GM12878 (cell line): Measurements from ENCODE around the gene TMC2. TPM values are rescaled to one million over a fixed set of nuclear protein-coding genes. Genes with fewer than 3 reads are reported as not detected.

Source experiments
- BACH1 ChIP-seq: fragments of 450-650 bp; IDR thresholded peaks from 2 replicates; pipeline ENCODE4 v1.6.1; 2017; ENCODE audit warnings: mild to moderate bottlenecking, borderline replicate concordance
- CEBPB ChIP-seq, 2 experiments: fragments of 150-350 bp in 1 of 2; IDR thresholded peaks; 2 replicates each; pipeline ENCODE4 v1.6.1; 2012 to 2014; ENCODE audit warnings: low read depth in 2 of 2, low read length in 2 of 2, borderline replicate concordance in 1 of 2, inconsistent platforms in 1 of 2
- CHD2 ChIP-seq: IDR thresholded peaks from 2 replicates; pipeline ENCODE4 v1.6.1; 2011; ENCODE audit warnings: low read depth, low read length, improper control_type of control experiment, borderline replicate concordance
- FOXK2 ChIP-seq: fragments of 450-650 bp; IDR thresholded peaks from 2 replicates; pipeline ENCODE4 v1.6.1; 2017; ENCODE audit warnings: mild to moderate bottlenecking, moderate library complexity
- IKZF2 ChIP-seq, 2 experiments: fragments of 450-650 bp; IDR thresholded peaks; 2 replicates each; pipeline ENCODE4 v1.6.1; 2017; ENCODE audit warnings: mild to moderate bottlenecking in 2 of 2, moderate library complexity in 2 of 2
- KAT2A ChIP-seq: conservative IDR thresholded peaks from 2 replicates; pipeline ENCODE4 v1.6.1; 2011; ENCODE audit warnings: low read depth, low read length; ENCODE audit not compliant: control insufficient read depth
- MEF2A ChIP-seq: IDR thresholded peaks from 2 replicates; pipeline ENCODE4 v1.6.1; 2011; ENCODE audit warnings: low read depth, mild to moderate bottlenecking, low read length, moderate library complexity; ENCODE audit not compliant: insufficient read depth
- NKRF ChIP-seq: fragments of 450-650 bp; conservative IDR thresholded peaks from 2 replicates; pipeline ENCODE4 v1.6.1; 2017; ENCODE audit warnings: mild to moderate bottlenecking, moderate library complexity
- RBBP5 ChIP-seq: fragments of 200-600 bp; sonication (generic); conservative IDR thresholded peaks from 2 replicates; pipeline ENCODE4 v1.6.1; 2016
- SIX5 ChIP-seq: IDR thresholded peaks from 2 replicates; pipeline ENCODE4 v1.6.1; 2011; ENCODE audit warnings: mild to moderate bottlenecking, low read depth, low read length, moderate library complexity; ENCODE audit not compliant: severe bottlenecking
- SPI1 ChIP-seq: IDR thresholded peaks from 2 replicates; pipeline ENCODE4 v1.6.1; 2011; ENCODE audit warnings: low read depth, mild to moderate bottlenecking, low read length, moderate library complexity, borderline replicate concordance; ENCODE audit not compliant: insufficient read depth
- SUZ12 ChIP-seq: fragments of 200-600 bp; sonication (generic); IDR thresholded peaks from one replicate; pipeline ENCODE4 v1.6.1; 2018; ENCODE audit warnings: antibody characterized with exemption, mild to moderate bottlenecking; ENCODE audit not compliant: unreplicated experiment
- YBX1 ChIP-seq: fragments of 450-650 bp; IDR thresholded peaks from 2 replicates; pipeline ENCODE4 v1.6.1; 2016; ENCODE audit warnings: antibody characterized with exemption
- ZBTB4 ChIP-seq: fragments of 450-650 bp; formaldehyde crosslinking; IDR thresholded peaks from 2 replicates; pipeline ENCODE4 v1.4.0; 2022; ENCODE audit warnings: mild to moderate bottlenecking, moderate library complexity
- ZBTB40 ChIP-seq: fragments of 450-650 bp; IDR thresholded peaks from 2 replicates; pipeline ENCODE4 v1.6.1; 2016; ENCODE audit warnings: mild to moderate bottlenecking, moderate library complexity, borderline replicate concordance
- polyA plus RNA-seq, 11 experiments: library from polyadenylated mRNA; depleted of rRNA in 4 of 11; unstranded in 6 of 11; stranded (reverse) in 5 of 11; fragments of >200 nt; fragmentation: Nextera tagmentation in 4 of 11; fragmentation: Illumina TruSeq in 1 of 11; extraction: Ambion mirVana in 4 of 11; extraction: Trizol in 1 of 11; gene quantifications; 1 replicate in 1 of 11; 2 replicates in 10 of 11; pipeline versions ENCODE4 v1.2.1 to v1.2.3, GENCODE V29; 2011 to 2016; ENCODE audit warnings: inconsistent platforms in 2 of 11, missing spikeins in 2 of 11, low read depth in 1 of 11
- total RNA-seq, 4 experiments: library from RNA; depleted of rRNA in 3 of 4; stranded (reverse); fragments of >200 nt in 3 of 4; fragmentation: Illumina TruSeq in 1 of 4; extraction: Trizol in 1 of 4; gene quantifications; 2 replicates each; pipeline versions ENCODE4 v1.2.1 to v1.2.3, GENCODE V29; 2013 to 2021

The TMC2 gene
- total and polyA plus RNA-seq, 10 of the 15 experiments (the other 5 are each of a cell fraction or from before 2014, with no cell fraction given): 0.08 TPM; not detected in 9

- TF ChIP-seq CHD2: 0 out of 2 replicates have a peak, but pooled peaks have one; percentile 23
- TF ChIP-seq RBBP5: no peak
- TF ChIP-seq SPI1: no peak
- no peak for TF ChIP-seq CEBPB (IDR thresholded peaks at IDR 0.05; ENCODE audit: borderline replicate concordance in 1 of 2, low read depth in 2 of 2, low read length in 2 of 2)
- no peak for TF ChIP-seq SUZ12
- TF ChIP-seq KAT2A: no peak
- peak; percentile 72 for TF ChIP-seq NKRF
- peak; percentile 95 for TF ChIP-seq FOXK2
- no peak for TF ChIP-seq ZBTB40
- TF ChIP-seq SIX5: peak; percentile 59
- TF ChIP-seq BACH1: peak; percentile 88
- no peak for TF ChIP-seq MEF2A
- no peak for TF ChIP-seq YBX1
- TF ChIP-seq ZBTB4: no peak
- peak in 1 of 2 experiments; percentile 27; a peak in 1 of 4 replicates for TF ChIP-seq IKZF2 (IDR thresholded peaks at IDR 0.05)
Observed at GRCh38 chr20:2651772-2652723, 115.7 kb downstream of the TMC2 start, which contains the start of gene NOP56 (continued).
